ENCODE measurements around the gene PIK3CD.
A peak's percentile ranks its signal among the peaks of the same experiment; 100 is the strongest.
"Not testable (repeated sequence)": the region's sequence is repeated elsewhere in the genome, so short reads cannot be mapped to it uniquely, and the experiment has no call there.

Gene PIK3CD

DNA sequence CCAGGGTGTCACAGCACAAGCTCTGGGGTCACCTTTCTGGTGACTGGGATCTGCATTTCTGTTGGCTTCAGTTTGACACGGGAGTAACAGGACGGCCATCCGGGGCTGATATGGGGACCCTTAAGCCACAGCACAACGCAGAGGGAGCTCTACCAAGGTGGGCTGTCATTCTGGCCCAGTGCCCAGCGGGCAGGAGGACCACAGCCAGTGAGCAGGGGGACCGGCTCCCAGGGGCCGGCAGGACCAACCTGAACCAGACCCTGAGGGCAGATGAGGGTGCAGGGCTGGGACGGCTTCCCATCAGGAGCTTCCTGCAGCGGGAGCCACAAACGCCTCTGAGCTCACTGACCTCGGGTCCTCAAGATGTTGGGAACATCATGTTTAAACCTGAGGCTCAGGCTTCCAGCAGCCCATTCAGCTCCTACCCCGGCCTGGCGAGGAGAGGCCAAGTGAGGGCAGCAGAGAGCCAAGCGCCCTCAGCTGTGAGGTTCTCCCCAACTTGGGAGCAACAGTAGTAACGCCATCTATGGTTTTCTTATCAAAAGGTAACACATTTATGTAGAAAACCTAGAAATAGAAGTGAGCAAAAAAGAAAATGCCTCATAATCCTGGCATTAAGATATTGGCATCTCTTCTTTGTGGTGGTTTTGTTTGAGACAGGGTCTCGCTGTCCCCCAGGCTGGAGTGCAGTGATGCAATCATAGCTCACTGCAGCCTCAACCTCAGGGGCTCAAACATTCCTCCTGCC lies 36.0 kb upstream of the PIK3CD start:
- peaks cover 9% of the 10 kb centered on the region for H3K36me3 ChIP-seq (ENCODE audit: control insufficient read depth, insufficient read depth, low read length)
- no peak for DNase-seq (ENCODE audit: extremely low read depth, insufficient read length)
- H3K4me3 ChIP-seq (replicated peaks; ENCODE audit: low read depth, low read length), result no peak overlapping the region
- H3K27me3 ChIP-seq (replicated peaks; ENCODE audit: control insufficient read depth, insufficient read depth, low read length), result no peaks in the 10 kb centered on the region
- TF ChIP-seq CTCF (IDR thresholded peaks at IDR 0.05; ENCODE audit: insufficient read depth, low read length, poor library complexity, severe bottlenecking), result peak; percentile 97

DNA sequence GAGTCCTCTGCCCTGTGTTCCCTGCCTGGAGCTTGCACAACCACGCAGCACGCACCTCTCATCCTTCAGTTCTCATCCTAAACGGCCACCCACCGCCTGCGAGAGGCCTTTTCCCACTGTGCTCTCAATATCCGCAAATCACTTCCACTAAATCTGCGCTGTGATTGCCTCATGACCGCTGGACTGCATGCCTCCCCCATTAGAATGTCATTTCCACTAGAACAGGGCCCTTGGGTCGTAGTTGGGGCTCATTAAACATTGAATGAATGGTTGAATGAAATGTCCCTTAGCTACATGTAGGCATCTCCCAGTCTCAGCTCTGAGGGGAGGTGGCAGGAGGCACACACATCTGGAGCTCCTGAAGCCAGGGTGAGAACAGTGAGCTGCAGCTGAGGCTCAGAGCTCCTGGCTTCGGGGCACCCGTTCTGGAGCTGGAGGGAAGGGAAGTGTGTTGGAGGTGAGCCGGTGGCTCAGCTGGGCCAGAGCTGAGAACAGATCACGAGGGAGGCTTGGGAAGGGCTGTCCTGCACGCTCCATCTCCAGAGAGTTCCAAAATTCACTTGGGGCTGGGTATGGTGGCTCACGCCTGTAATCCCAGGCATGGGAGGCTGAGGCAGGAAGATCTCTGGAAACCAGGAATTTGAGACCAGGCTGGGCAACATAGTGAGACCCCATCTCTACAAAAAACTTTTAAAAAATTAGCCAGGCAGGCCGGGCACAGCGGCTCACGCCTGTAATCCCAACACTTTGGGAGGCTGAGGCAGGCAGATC lies 32.4 kb upstream of the PIK3CD start:
- no peak for TF ChIP-seq CTCF (IDR thresholded peaks at IDR 0.05; ENCODE audit: insufficient read depth, low read length, poor library complexity, severe bottlenecking)
- no peak for DNase-seq (ENCODE audit: extremely low read depth, insufficient read length)
- H3K36me3 ChIP-seq (ENCODE audit: control insufficient read depth, insufficient read depth, low read length), result no peaks in the 10 kb centered on the region; the same call in 1 of the 2 replicates
- H3K4me3 ChIP-seq (replicated peaks; ENCODE audit: low read depth, low read length), result no peak overlapping the region
- H3K27me3 ChIP-seq (replicated peaks; ENCODE audit: control insufficient read depth, insufficient read depth, low read length), result no peaks in the 10 kb centered on the region

- no peak for TF ChIP-seq CTCF (IDR thresholded peaks at IDR 0.05; ENCODE audit: insufficient read depth, low read length, poor library complexity, severe bottlenecking)
- Histone ChIP-seq H3K27me3 (replicated peaks; ENCODE audit: control insufficient read depth, insufficient read depth, low read length) (no peaks in the 10 kb centered on the region), H3K36me3 (ENCODE audit: control insufficient read depth, insufficient read depth, low read length) (no peaks in the 10 kb centered on the region; the same call in 1 of the 2 replicates), H3K4me3 (replicated peaks; ENCODE audit: low read depth, low read length) (no peak overlapping the region)
- no peak for DNase-seq (ENCODE audit: extremely low read depth, insufficient read length)
Measured at GRCh38 chr1:9621032-9621431, 30.5 kb upstream of the PIK3CD start.

- no peaks in the 10 kb centered on the region for H3K27me3 ChIP-seq (replicated peaks; ENCODE audit: control insufficient read depth, insufficient read depth, low read length)
- no peak for DNase-seq (ENCODE audit: extremely low read depth, insufficient read length)
- TF ChIP-seq CTCF (IDR thresholded peaks at IDR 0.05; ENCODE audit: insufficient read depth, low read length, poor library complexity, severe bottlenecking), result no peak
- H3K36me3 ChIP-seq (ENCODE audit: control insufficient read depth, insufficient read depth, low read length), result no peaks in the 10 kb centered on the region; the same call in 1 of the 2 replicates
- H3K4me3 ChIP-seq (replicated peaks; ENCODE audit: low read depth, low read length), result no peak overlapping the region
Measured at GRCh38 chr1:9624081-9624480, 27.4 kb upstream of the PIK3CD start.

DNA sequence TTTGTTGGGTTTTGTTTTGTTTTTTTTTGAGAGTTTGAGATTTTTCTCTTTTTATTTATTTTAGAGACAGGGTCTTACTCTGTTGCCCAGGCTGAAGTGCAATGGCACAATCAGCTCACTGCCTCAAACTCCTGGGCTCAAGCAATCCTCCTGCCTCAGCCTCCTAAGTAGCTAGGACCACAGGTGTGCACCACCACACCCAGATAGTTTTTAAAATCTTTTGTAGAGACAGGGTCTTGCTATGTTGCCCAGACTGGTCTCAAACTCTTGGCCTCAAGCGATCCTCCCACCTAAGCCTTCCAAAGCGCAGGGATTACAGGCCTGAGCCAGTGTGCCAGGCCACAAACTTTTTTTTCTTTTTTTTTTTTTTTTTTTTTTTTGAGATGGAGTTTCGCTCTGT lies 26.5 kb upstream of the PIK3CD start:
- not testable (repeated sequence) for DNase-seq (ENCODE audit: extremely low read depth, insufficient read length); H3K36me3 ChIP-seq (ENCODE audit: control insufficient read depth, insufficient read depth, low read length); H3K4me3 ChIP-seq (replicated peaks; ENCODE audit: low read depth, low read length); H3K27me3 ChIP-seq (replicated peaks; ENCODE audit: control insufficient read depth, insufficient read depth, low read length)

DNA sequence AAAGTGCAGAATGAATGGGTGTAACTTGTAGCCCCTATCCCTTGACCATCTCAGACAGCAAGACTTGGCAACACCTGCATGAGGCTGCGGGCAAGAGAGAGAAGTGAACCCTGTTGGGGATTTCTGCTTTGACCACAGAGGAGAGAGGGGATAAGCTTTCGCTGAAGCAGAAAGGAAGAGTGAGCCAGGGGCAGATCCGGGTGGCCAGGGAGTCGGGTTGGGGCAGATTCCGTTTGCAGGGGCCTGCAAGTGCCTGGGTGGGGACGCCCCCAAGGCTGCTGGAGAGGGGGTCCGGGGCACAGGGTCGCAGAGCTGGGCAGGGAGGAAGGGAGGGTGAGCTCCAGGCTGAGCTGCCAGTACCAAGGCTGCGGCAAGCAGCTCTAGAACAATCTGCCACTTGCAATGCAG lies 25.3 kb upstream of the PIK3CD start:
- Histone ChIP-seq H3K4me3 (replicated peaks; ENCODE audit: low read depth, low read length) (no peak overlapping the region; the same call in 1 of the 2 replicates), H3K27me3 (replicated peaks; ENCODE audit: control insufficient read depth, insufficient read depth, low read length) (no peaks in the 10 kb centered on the region), H3K36me3 (ENCODE audit: control insufficient read depth, insufficient read depth, low read length) (no peaks in the 10 kb centered on the region; the same call in 1 of the 2 replicates)
- no peak for TF ChIP-seq CTCF (IDR thresholded peaks at IDR 0.05; ENCODE audit: insufficient read depth, low read length, poor library complexity, severe bottlenecking)
- peak; percentile 85 for DNase-seq (ENCODE audit: extremely low read depth, insufficient read length)

Data from GM06990 (cell line).